ENCODE data around the gene CEP55. TPM values are rescaled to one million over a fixed set of nuclear protein-coding genes. Genes with fewer than 3 reads are reported as not detected.
A peak's percentile ranks its signal among the peaks of the same experiment; 100 is the strongest.

Gene CEP55
- total and polyA plus RNA-seq, 2 donors, result 6.4 to 28.7 TPM

GRCh38 chr10:93457511-93457910, 38.9 kb upstream of the CEP55 start:
- Histone ChIP-seq H3K27ac (ENCODE audit: low read depth in 1 of 2, low read length in 1 of 2) (no peak overlapping the region), H3K27me3 (ENCODE audit: control insufficient read depth in 2 of 2, insufficient read depth in 1 of 2, low read length in 1 of 2) (no peaks in the 10 kb centered on the region), H3K4me1 (ENCODE audit: control insufficient read depth in 2 of 2, insufficient read depth in 2 of 2, low read length in 2 of 2) (no peaks in the 10 kb centered on the region), H3K9me3 (ENCODE audit: control insufficient read depth in 2 of 2, insufficient read depth in 1 of 2, low read length in 1 of 2) (no peaks in the 10 kb centered on the region), H3K36me3 (ENCODE audit: control insufficient read depth in 2 of 2, insufficient read depth in 2 of 2, low read length in 1 of 2) (no peaks in the 10 kb centered on the region), H3K4me3 (ENCODE audit: low read length in 2 of 2) (no peak overlapping the region)
- 88% methylated on average over 8 of the region's 8 CpGs for WGBS
- DNase-seq (ENCODE audit: low read depth in 6 of 9, low spot score in 9 of 9), result no peak

- 89% methylated on average over 6 of the region's 6 CpGs for WGBS
- H3K4me3 ChIP-seq (ENCODE audit: low read length in 2 of 2), result no peak overlapping the region
- H3K36me3 ChIP-seq (ENCODE audit: control insufficient read depth in 2 of 2, insufficient read depth in 2 of 2, low read length in 1 of 2), result no peaks in the 10 kb centered on the region
Measured at GRCh38 chr10:93458821-93459257, 37.6 kb upstream of the CEP55 start.

DNA sequence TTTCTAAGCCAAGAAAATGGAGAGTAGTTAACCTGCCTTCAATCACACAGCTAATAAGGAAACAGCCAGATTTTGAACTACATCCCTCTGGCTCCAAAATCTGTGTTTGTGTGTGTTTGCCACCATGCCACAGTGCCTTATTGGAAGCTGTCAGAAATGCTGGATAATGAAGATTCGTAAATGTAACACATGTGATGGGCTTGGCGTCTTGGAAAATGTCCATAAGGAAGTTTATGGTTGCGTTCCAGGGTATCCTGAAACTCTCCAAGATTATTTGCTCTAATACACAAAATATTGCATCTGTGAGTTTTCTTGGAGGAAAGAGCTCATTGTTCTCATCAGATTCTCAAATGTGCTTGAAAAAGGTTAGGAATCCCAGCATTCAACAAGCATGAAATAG, 36.9 kb upstream of the CEP55 start:
- no peak for DNase-seq (ENCODE audit: low read depth in 6 of 9, low spot score in 9 of 9)
- H3K27ac ChIP-seq (ENCODE audit: low read depth in 1 of 2, low read length in 1 of 2), result no peak overlapping the region
- no peaks in the 10 kb centered on the region for H3K4me1 ChIP-seq (ENCODE audit: control insufficient read depth in 2 of 2, insufficient read depth in 2 of 2, low read length in 2 of 2)
- H3K36me3 ChIP-seq (ENCODE audit: control insufficient read depth in 2 of 2, insufficient read depth in 2 of 2, low read length in 1 of 2), result no peaks in the 10 kb centered on the region
- 97% methylated on average over 3 of the region's 3 CpGs for WGBS
- H3K27me3 ChIP-seq (ENCODE audit: control insufficient read depth in 2 of 2, insufficient read depth in 1 of 2, low read length in 1 of 2), result no peaks in the 10 kb centered on the region
- no peaks in the 10 kb centered on the region for H3K9me3 ChIP-seq (ENCODE audit: control insufficient read depth in 2 of 2, insufficient read depth in 1 of 2, low read length in 1 of 2)
- H3K4me3 ChIP-seq (ENCODE audit: low read length in 2 of 2), result no peak overlapping the region

More at GRCh38 chr10:93458821-93459257, 37.6 kb upstream of the CEP55 start:
- Histone ChIP-seq H3K27ac (ENCODE audit: low read depth in 1 of 2, low read length in 1 of 2) (peak overlapping the region; percentile 26 to 69), H3K27me3 (ENCODE audit: control insufficient read depth in 2 of 2, insufficient read depth in 1 of 2, low read length in 1 of 2) (no peaks in the 10 kb centered on the region), H3K9me3 (ENCODE audit: control insufficient read depth in 2 of 2, insufficient read depth in 1 of 2, low read length in 1 of 2) (no peaks in the 10 kb centered on the region), H3K4me1 (ENCODE audit: control insufficient read depth in 2 of 2, insufficient read depth in 2 of 2, low read length in 2 of 2) (no peaks in the 10 kb centered on the region)
- DNase-seq (ENCODE audit: low read depth in 6 of 9, low spot score in 9 of 9), result no peak

- Histone ChIP-seq H3K27ac (ENCODE audit: low read depth in 1 of 2, low read length in 1 of 2) (no peak overlapping the region), H3K36me3 (ENCODE audit: control insufficient read depth in 2 of 2, insufficient read depth in 2 of 2, low read length in 1 of 2) (no peaks in the 10 kb centered on the region), H3K4me1 (ENCODE audit: control insufficient read depth in 2 of 2, insufficient read depth in 2 of 2, low read length in 2 of 2) (peaks cover 0 to under 1% of the 10 kb centered on the region in 2 donors), H3K27me3 (ENCODE audit: control insufficient read depth in 2 of 2, insufficient read depth in 1 of 2, low read length in 1 of 2) (no peaks in the 10 kb centered on the region), H3K4me3 (ENCODE audit: low read length in 2 of 2) (no peak overlapping the region), H3K9me3 (ENCODE audit: control insufficient read depth in 2 of 2, insufficient read depth in 1 of 2, low read length in 1 of 2) (no peaks in the 10 kb centered on the region)
- 79% methylated on average over 4 of the region's 4 CpGs for WGBS
- no peak for DNase-seq (ENCODE audit: low read depth in 6 of 9, low spot score in 9 of 9)
Measured at GRCh38 chr10:93461109-93461806, 35.2 kb upstream of the CEP55 start.

DNA sequence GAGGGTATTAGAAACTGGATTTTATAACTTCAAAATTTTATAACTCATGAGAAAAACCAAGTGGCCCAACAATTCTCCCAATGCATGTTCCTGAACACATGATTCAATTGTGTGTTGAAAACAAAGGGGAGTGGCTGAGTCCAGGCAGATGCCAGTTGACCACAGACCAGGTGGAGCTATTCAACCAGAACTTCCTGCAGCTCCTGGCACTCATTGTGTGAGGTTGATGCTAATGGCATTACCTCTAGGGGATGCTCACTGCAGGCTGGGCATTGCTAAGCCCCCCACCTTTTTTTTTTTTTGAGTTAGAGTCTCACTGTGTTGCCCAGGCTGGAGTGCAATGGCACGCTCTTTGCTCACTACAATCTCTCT, 34.6 kb upstream of the CEP55 start:
- Histone ChIP-seq H3K9me3 (ENCODE audit: control insufficient read depth in 2 of 2, insufficient read depth in 1 of 2, low read length in 1 of 2) (no peaks in the 10 kb centered on the region), H3K4me3 (ENCODE audit: low read length in 2 of 2) (no peak overlapping the region), H3K27me3 (ENCODE audit: control insufficient read depth in 2 of 2, insufficient read depth in 1 of 2, low read length in 1 of 2) (no peaks in the 10 kb centered on the region), H3K27ac (ENCODE audit: low read depth in 1 of 2, low read length in 1 of 2) (no peak overlapping the region), H3K36me3 (ENCODE audit: control insufficient read depth in 2 of 2, insufficient read depth in 2 of 2, low read length in 1 of 2) (no peaks in the 10 kb centered on the region), H3K4me1 (ENCODE audit: control insufficient read depth in 2 of 2, insufficient read depth in 2 of 2, low read length in 2 of 2) (peaks cover 0 to 4% of the 10 kb centered on the region in 2 donors)
- DNase-seq (ENCODE audit: low read depth in 6 of 9, low spot score in 9 of 9), result no peak
- 100% methylated on average over 1 of the region's 1 CpG for WGBS

DNA sequence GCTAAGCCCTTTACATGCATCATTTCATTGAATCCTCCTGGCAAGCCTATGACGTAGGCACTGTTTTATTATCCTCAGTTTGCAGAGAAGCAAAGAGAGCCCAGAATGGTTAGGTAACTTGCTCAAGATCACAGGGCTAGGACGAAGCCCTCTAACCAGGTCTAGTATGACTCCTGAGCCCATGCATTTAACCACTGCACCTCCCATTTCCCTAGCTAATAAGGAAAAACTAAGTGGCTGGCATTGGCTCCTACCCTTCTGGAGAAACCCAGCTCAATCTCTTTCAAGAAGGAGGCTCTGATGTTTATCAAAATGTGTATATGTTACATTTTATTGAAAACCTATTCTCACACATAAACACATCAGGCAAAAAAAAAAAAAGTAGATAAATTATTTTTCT, 34.0 kb upstream of the CEP55 start:
- peaks cover 0 to 4% of the 10 kb centered on the region in 2 donors for H3K4me1 ChIP-seq (ENCODE audit: control insufficient read depth in 2 of 2, insufficient read depth in 2 of 2, low read length in 2 of 2)
- DNase-seq (ENCODE audit: low read depth in 6 of 9, low spot score in 9 of 9), result no peak
- no peak overlapping the region for H3K27ac ChIP-seq (ENCODE audit: low read depth in 1 of 2, low read length in 1 of 2)
- H3K36me3 ChIP-seq (ENCODE audit: control insufficient read depth in 2 of 2, insufficient read depth in 2 of 2, low read length in 1 of 2), result no peaks in the 10 kb centered on the region
- no peaks in the 10 kb centered on the region for H3K9me3 ChIP-seq (ENCODE audit: control insufficient read depth in 2 of 2, insufficient read depth in 1 of 2, low read length in 1 of 2)
- 94% methylated on average over 2 of the region's 2 CpGs for WGBS
- H3K27me3 ChIP-seq (ENCODE audit: control insufficient read depth in 2 of 2, insufficient read depth in 1 of 2, low read length in 1 of 2), result no peaks in the 10 kb centered on the region
- H3K4me3 ChIP-seq (ENCODE audit: low read length in 2 of 2), result no peak overlapping the region

GRCh38 chr10:93462881-93463280, 33.5 kb upstream of the CEP55 start:
- H3K27ac ChIP-seq (ENCODE audit: low read depth in 1 of 2, low read length in 1 of 2), result peak overlapping the region in 1 of 2 donors; percentile 72
- H3K4me3 ChIP-seq (ENCODE audit: low read length in 2 of 2), result no peak overlapping the region
- WGBS, result 70% methylated on average over 9 of the region's 9 CpGs
- no peaks in the 10 kb centered on the region for H3K9me3 ChIP-seq (ENCODE audit: control insufficient read depth in 2 of 2, insufficient read depth in 1 of 2, low read length in 1 of 2)
- peak in 1 of 9 donors; percentile 18 for DNase-seq (ENCODE audit: low read depth in 6 of 9, low spot score in 9 of 9)
- H3K36me3 ChIP-seq (ENCODE audit: control insufficient read depth in 2 of 2, insufficient read depth in 2 of 2, low read length in 1 of 2), result no peaks in the 10 kb centered on the region
- peaks cover 0 to 4% of the 10 kb centered on the region in 2 donors for H3K4me1 ChIP-seq (ENCODE audit: control insufficient read depth in 2 of 2, insufficient read depth in 2 of 2, low read length in 2 of 2)
- no peaks in the 10 kb centered on the region for H3K27me3 ChIP-seq (ENCODE audit: control insufficient read depth in 2 of 2, insufficient read depth in 1 of 2, low read length in 1 of 2)

DNA sequence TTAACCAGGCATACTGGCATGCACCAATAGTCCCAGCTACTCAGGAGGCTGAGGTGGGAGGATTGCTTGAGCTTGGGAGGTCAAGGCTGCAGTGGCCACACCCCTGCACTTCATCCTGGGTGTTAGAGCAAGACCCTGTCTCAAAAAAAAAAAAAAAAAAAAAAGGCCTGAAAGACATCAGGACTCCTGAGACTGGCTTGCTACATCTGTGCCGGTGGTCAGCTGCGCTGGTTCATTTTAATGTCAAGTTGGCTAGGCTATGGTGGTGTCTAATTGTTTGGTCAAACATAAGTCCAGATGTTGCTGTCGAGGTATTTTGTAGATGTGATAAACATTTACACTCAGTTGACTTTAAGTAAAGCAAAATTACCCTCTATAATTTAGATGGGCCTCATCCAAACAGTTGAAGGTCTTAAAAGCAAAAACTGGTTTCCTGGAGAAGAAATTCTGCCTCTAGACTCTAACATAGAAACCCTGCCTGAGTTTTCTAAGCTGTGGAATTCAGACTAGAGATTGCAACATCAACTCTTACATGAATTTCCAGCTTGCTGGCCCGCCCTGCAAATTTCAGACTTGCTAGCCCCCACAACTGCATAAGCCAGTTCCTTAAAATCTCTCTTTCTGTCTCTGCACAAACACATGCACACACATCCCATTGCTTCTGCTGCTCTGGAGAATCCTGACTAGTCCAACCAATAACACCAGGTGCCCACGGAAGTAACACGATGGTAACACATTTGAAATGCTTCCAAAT, 32.5 kb upstream of the CEP55 start:
- Histone ChIP-seq H3K27ac (ENCODE audit: low read depth in 1 of 2, low read length in 1 of 2) (peak overlapping the region; percentile 7 to 33), H3K27me3 (ENCODE audit: control insufficient read depth in 2 of 2, insufficient read depth in 1 of 2, low read length in 1 of 2) (no peaks in the 10 kb centered on the region), H3K9me3 (ENCODE audit: control insufficient read depth in 2 of 2, insufficient read depth in 1 of 2, low read length in 1 of 2) (no peaks in the 10 kb centered on the region), H3K4me1 (ENCODE audit: control insufficient read depth in 2 of 2, insufficient read depth in 2 of 2, low read length in 2 of 2) (peaks cover 0 to 4% of the 10 kb centered on the region in 2 donors), H3K36me3 (ENCODE audit: control insufficient read depth in 2 of 2, insufficient read depth in 2 of 2, low read length in 1 of 2) (no peaks in the 10 kb centered on the region), H3K4me3 (ENCODE audit: low read length in 2 of 2) (no peak overlapping the region)
- DNase-seq (ENCODE audit: low read depth in 6 of 9, low spot score in 9 of 9), result no peak
- 95% methylated on average over 6 of the region's 6 CpGs for WGBS

DNA sequence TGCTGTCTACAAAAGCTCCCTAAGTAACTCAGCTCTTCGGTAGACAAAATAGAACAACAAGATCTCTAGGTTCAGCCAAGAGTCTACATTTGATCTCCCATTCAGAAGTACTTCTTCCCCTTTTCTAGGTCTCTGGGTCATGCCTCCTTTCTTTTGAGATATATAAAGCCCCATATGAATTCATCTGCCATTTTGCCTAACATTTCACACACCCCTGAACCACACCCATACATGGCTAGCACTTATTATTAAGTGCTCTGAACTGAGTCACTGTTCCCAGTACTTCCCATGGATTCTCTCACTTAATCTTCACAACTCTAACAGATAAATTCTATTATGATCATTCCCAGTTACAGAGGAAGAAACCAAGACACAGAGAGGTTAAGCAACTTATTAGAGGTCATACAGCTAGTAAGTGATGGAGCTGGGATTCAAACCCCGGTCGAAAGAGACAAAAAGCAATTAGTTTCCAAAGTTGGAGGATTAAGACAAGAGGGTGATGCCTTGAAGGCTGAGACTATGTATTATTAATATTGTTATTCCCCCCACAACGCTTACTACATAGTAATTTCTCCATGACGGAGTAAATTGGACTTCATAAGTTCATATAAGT, 31.5 kb upstream of the CEP55 start:
- Histone ChIP-seq H3K27ac (ENCODE audit: low read depth in 1 of 2, low read length in 1 of 2) (peak overlapping the region in 1 of 2 donors; percentile 31), H3K4me3 (ENCODE audit: low read length in 2 of 2) (no peak overlapping the region), H3K27me3 (ENCODE audit: control insufficient read depth in 2 of 2, insufficient read depth in 1 of 2, low read length in 1 of 2) (no peaks in the 10 kb centered on the region), H3K9me3 (ENCODE audit: control insufficient read depth in 2 of 2, insufficient read depth in 1 of 2, low read length in 1 of 2) (no peaks in the 10 kb centered on the region), H3K36me3 (ENCODE audit: control insufficient read depth in 2 of 2, insufficient read depth in 2 of 2, low read length in 1 of 2) (no peaks in the 10 kb centered on the region), H3K4me1 (ENCODE audit: control insufficient read depth in 2 of 2, insufficient read depth in 2 of 2, low read length in 2 of 2) (peaks cover 0 to 4% of the 10 kb centered on the region in 2 donors)
- 85% methylated on average over 5 of the region's 5 CpGs for WGBS
- no peak for DNase-seq (ENCODE audit: low read depth in 6 of 9, low spot score in 9 of 9)

Measured in thymus (tissue), 11 donors.